Sciatic nerve (tissue), 2 donors: ENCODE results near the gene NR1H4. TPM values are rescaled to one million over a fixed set of nuclear protein-coding genes. Genes with fewer than 3 reads are reported as not detected.

Experiments used
- ATAC-seq: fragments of 200-7000 bp; cut with Tn5 transposase; one replicate; pipeline ENCODE4 v1.9.1; 2020; ENCODE audit warnings: mild to moderate bottlenecking, moderate library complexity
- DNase-seq: peaks from one replicate; pipeline ENCODE4 v3.0.0-alpha.2; 2020; ENCODE audit warnings: low spot score
- intact Hi-C: fragments of 100-400 bp; cut with DNase I; formaldehyde crosslinking; loops from one replicate; pipeline ENCODE4 v1.14.2; 2022
- total RNA-seq: library from RNA; stranded (reverse); fragmentation: NEBNext Ultra II Directional; extraction: Animal tissue kit (Norgen Biotek cat#: 25700); gene quantifications from one replicate; pipeline ENCODE4 v1.2.1, GENCODE V29; 2021
- donor health status: DM: no; HTN: no; CAD: no.
- donor health status: DM: no; HTN: no; CAD: no.

The NR1H4 gene
- total RNA-seq, 1 donor from 2014 or later, result 0.13 TPM

DNA sequence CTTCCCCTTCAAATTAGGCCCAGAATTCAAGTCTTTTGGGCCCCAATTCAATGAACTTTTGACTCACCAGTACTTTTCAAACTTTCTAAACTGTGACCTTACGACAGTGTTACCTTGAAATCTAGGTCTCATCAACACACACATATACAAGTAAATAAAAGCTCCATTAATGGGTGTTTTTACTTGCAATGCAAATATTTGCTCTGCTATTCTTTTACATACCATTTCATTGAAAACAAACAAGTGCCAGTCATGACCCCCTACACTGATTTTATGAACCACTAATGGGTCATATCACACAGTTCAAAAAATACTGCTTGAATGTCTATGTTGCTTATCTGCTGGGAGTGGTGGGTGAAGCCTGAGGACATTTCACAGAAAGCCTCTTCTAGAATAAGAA lies 9.1 kb upstream of the NR1H4 start:
- intact Hi-C loops, result no loop called here
- DNase-seq (no peak), ATAC-seq (no peak)

DNA sequence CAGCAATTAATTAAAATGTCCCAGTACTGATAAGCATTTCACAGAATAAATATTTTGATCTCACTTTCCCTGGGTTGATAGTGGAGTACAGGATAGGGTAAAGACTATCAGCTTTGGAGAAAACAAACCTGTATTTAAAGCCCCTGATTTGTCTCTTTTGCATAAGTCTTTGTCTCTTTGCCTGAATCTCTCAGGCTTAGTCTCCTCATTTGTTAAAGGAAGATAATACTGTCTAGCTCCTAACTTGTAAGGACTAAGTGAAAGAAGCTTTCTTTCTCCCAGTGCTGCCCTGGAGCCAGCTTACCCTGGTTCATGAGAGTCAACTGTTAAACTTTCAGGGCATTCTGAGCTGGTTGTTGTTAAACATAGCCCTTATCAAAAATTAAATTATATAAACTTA lies 5.5 kb upstream of the NR1H4 start:
- intact Hi-C loops, result no loop called here
- DNase-seq (no peak), ATAC-seq (no peak)

DNA sequence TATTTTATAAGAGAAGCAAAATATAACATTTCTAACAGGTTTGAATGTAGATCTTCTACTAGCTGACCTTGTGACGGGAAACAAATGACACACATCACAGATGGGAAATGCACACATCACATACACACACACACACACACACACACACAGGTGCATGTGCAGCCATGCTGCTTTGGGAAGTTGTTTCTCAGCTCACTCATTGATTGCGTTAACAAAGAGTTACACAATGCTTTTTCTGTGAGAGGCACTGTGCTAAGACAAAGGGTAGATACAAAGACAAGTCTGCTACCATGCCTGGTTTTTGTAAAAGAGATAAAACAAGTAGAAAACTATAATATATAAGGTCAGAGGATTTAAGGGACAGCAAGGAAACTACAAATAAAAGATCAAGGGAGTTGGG lies 1.3 kb upstream of the NR1H4 start:
- ATAC-seq (no peak), DNase-seq (no peak)
- intact Hi-C loops, result no loop called here

DNA sequence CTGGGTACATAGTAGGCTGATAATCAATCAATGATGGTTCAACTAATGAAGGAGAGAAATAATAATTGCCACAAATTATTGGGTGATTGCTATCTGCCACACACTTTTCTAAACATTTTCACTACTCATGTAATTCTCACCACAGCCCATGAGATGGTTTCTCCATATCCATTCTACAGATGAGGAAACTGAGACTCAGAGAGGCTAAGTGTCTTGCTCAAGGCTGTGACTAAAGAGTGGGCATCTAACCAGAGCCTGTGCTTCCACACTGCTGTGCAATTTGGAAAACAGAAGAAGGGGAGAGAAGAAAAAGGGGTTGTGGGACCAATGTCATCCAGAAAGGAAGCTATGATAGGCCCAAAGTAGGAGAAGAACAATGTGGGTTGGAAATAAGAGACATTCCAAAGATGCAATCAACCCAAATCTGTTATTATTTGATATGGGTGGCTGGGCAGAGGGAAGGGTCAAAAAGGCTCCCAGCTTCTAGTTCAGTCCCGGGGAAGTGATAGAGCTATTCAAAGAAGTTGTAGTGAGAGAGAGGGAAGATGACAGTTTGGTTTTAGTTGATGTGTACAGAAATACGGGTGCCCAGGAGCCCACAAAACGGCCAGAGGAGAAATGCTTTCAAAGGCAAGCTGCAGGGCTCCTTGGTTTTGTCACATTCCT lies 483 bp upstream of the NR1H4 start:
- ATAC-seq (no peak), DNase-seq (no peak)
- intact Hi-C loops, result no loop called here

DNA sequence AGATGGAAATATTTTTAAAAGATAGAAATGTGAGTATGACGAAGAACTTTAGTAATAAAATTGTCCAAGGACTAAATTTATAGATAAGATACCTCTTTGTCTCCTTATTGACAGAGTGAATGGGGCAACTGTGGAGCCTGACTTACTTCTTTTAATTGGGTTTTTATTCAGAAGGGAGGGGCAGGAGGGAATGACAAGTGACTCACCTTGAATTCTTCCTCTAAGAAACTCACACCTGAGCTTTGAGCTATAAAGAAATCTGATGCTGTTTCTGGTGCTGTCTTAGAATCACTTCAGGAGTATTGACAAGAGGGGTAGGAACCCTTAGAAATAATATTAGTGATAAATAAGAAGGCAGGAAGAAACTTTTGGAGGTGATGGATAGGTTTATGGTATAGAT lies 951 bp downstream of the NR1H4 start:
- ATAC-seq (no peak), DNase-seq (no peak)
- intact Hi-C loops, result no loop called here

DNA sequence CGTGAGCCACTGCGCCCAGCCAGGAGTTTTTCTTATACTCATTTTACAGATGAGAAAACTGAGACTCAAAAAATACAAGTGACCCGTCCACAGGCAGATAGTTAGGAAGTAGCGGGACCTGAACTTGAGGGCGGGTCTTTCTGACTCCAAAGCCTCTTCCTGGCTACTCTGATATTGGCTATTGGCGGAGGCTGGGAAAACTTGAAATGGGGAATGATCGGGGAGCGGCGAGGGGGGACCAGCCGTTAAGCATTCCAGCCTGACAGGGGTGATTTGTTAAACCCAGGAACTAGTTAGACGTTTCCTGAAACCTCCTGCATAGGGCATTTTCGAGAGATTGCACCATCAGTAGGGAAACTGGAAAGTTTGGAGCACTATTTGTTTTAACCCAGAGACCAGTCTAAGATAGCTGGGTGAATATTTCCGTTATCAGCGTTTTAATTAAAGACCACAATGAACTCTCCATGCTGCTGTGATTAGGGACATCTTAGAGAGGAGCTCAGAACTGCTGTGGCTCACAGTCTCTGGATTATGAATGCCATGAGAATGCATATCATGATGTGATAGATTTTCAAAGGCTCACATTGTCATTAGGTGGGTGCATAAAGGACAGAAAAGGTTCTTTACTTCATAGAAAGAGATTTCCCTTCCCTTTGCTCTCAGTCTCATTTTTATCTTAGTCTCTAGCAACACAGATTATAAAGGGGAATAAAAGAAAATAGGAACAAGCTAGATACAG lies 2.5 kb downstream of the NR1H4 start:
- no peak for DNase-seq
- ATAC-seq, result no peak
- intact Hi-C loops, result no loop called here

DNA sequence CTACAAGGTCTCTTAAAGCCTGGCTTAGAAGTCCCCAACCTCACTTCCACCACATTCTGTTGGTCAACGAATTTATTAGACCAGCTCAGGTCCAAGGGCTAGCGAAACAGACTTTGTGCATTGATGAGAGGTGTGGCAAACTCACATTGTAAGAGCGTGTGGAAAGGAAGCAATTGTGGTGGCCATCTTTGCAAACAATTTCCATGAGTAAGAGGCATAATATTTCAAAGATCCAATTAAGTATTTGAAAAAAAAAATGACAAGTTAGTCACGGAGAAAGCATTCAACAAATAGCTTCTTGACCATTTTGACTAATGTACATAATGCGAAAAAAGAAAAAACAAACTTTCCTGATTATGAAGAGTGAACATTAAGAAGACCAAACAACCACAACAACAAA lies 7.4 kb downstream of the NR1H4 start:
- intact Hi-C loops, result no loop called here
- no peak for ATAC-seq
- DNase-seq, result no peak

DNA sequence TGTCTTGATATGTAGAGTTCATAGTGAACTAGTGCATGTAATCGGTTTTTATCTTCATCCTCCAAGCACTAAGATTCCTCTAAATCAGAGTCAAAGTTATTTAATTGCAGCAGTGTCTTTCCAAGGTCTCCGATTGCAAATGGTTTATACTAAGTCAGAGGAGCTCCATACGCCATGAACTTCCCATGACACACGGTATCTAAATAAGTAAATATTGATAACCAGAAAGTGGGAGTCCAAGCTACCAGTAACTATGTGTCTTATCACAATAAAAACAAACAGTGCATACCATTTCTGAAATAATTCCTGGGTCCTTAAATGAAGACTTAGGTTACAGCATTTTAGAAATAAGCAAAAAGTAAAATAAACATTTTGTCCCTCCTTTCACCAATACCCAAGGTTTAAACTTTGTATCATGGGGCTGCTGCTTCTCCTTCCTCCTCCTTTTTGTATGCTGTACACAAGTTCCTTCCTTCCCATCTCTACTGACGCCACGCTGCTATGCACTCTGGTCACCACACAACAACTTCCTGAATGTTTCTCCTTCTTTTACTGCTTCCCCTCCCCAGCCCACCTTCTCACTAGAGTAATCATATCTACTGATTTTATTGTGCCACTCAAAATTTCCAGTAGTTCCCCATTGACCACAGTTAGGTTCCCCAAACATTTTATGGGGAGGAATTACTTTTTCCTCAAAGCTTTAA lies 10.7 kb downstream of the NR1H4 start:
- no peak for ATAC-seq
- intact Hi-C loops, result no loop called here
- DNase-seq, result no peak

DNA sequence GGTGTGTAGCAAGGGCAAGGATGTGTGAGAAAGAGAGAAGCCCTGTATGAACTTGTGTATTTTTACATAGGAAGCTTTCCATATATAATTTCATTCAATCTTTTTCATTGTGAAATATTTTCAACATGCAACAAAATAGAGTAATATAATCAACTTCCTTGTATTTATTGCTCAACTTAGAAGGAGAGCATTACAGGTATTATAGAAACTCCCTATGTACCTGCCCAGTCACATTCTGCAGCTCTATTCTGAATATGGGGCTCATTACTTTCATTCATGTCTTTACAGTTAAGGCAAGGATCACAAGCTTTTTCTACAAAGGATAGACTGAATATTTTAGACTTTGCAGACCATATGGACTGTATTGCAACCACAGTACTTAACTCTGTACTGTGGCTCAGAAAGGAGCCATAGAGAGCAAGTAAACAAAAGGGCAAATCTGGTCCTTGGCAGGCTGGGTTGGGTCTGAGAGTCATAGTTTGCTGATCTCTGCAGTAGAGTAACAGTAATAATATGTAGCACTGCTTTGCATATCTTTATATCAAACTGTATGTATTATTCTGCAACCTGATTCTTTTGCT lies 11.3 kb downstream of the NR1H4 start:
- DNase-seq (no peak), ATAC-seq (no peak)
- intact Hi-C loops, result no loop called here

DNA sequence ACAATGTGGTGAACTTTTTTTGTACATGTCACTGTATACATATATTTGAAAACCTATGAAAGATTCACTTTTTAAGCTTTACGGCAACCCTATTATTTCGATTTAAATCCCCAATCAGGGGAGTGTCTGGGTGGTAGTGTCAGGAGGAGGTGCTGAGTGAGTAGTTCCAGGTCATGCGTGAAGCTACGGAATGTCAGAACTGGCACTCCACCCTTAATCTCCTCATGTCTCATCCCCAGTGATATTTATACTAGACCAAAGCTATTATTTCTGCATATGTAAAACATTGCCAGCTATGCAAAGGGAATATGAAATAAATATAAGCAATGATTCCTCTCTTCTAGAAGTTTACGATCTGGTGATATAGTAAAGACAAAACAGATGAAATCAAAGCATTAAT lies 12.3 kb downstream of the NR1H4 start:
- DNase-seq (no peak), ATAC-seq (no peak)
- intact Hi-C loops, result no loop called here

DNA sequence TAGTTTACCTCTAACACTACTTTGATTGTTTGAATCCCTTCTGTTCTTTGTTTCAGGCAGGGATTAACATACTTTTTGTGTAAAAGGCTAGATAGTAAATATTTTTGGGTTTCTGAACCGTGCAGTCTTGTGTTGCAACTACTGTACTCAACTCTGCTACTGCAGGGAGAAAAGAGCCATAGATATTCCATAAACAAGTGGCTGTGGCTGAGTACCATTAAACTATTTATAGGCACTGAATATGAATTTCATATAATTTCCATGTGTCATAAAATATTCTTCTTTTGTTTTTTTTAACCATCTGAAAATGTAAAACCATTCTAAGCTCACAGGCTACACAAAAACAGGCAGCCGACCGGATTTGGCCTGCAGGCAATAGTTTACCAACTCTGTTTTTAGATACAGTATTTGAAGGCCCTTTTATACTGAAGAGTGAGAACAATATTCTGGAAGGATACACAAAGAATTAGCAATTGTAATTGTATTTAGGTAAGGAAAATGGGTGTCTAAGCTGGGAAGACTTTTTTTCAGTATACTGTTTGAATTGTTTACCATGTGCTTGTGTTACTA lies 15.7 kb downstream of the NR1H4 start:
- ATAC-seq, result no peak
- intact Hi-C loops, result no loop called here
- no peak for DNase-seq

DNA sequence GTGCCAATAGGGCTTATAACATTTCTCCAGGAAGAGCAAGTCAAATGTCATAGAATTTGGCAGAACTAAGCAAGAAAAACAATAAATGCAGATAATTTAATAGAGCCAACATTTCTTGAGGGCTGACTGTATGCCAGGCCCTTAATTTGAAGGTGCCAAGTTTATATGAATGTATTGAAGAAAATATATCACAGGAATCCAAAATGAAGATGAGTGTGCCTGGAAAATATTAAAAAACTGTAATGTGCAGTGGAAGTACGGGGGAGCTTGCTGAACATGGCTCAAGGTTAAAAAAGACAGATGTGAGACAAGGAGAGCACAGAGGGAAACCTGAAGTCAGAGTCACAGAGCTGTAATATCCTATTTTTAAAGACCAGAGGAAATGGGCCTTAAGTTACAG lies 16.4 kb downstream of the NR1H4 start:
- intact Hi-C loops, result no loop called here
- DNase-seq (no peak), ATAC-seq (no peak)

DNA sequence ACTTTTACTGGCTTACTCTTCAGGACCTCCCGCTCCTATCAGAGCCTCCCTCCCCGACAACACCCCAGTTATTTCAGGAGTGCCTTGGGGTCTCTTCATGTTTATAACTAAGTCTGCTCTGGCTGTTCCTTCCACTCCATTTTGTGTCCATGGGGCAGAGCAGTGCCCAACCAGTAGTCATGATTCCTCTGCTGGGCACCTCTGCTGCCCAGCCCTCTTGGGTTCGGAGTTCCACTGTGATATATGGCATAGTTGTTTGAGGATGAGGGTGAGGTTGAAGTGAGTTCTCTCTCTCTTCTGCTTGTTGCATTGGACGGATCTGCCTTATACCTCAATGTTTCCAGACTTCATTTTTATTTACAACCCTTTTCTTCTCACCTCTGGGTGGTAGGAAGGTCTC lies 17.4 kb downstream of the NR1H4 start:
- ATAC-seq (no peak), DNase-seq (no peak)
- intact Hi-C loops, result no loop called here

DNA sequence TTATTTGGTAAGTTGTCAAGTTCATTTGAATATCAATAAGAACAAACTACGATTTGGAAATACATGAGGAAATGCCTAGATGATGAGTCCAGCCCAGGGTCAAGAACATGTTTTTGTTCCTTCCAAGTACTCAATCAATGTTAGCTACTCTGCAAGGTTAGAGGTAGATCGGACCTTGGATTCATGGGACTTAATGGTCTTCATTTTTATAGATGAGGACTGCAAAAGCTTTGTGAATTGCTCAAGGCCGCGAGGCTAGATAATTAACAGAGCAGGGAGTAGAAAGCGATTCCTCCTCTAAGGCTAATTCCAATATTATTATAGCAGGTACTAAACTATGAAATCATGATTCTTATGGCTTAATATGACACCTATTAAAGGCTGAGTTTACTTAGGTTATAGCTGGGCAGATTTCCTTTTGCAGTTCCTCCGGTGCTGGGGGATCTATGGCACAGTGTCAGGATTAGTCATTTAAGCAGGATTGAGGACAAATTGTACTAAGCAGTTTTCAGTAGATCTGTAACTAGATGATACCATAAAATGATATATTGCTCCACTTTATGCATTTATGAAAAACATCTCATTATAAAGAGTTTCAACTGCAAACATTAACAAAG lies 19.8 kb downstream of the NR1H4 start:
- intact Hi-C loops, result no loop called here
- ATAC-seq (no peak), DNase-seq (no peak)

DNA sequence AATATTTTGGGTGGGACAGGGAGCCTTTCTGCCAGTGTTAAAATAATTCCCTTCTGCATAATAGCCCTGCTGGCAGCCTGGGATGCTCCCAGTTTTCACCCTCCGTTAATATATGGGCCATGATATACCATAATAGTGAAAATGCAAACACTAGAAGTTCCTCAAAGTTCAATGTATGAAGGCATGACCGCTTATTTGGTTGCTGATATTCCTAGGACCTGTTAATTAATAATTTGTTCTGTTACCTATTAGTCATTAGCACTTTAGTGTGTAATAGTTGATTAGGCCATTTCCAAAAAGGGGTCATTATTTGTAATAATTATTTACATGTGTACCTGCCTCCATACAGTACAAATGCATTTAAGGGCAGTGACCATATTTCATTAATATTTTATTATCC lies 20.4 kb downstream of the NR1H4 start:
- ATAC-seq (no peak), DNase-seq (no peak)
- intact Hi-C loops, result no loop called here

DNA sequence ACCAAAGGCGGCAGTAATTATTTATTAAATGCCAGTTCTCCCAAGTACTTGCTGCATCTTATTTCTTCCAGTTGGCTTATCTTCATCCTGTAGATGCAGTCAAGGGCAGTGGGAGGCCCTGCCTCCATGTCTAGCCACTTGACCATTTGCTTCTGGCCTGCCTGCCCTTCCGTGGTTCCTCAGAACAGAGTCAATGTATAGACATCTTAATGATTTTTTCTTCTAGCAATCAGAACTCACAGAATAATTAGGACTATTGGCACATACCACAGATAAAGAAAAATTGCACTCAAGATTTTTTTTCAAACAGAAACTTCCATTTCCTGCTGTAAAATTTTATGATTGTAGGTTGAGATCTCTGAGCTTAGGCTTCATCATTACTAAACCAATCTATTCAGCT lies 20.9 kb downstream of the NR1H4 start:
- intact Hi-C loops, result no loop called here
- ATAC-seq (no peak), DNase-seq (no peak)

DNA sequence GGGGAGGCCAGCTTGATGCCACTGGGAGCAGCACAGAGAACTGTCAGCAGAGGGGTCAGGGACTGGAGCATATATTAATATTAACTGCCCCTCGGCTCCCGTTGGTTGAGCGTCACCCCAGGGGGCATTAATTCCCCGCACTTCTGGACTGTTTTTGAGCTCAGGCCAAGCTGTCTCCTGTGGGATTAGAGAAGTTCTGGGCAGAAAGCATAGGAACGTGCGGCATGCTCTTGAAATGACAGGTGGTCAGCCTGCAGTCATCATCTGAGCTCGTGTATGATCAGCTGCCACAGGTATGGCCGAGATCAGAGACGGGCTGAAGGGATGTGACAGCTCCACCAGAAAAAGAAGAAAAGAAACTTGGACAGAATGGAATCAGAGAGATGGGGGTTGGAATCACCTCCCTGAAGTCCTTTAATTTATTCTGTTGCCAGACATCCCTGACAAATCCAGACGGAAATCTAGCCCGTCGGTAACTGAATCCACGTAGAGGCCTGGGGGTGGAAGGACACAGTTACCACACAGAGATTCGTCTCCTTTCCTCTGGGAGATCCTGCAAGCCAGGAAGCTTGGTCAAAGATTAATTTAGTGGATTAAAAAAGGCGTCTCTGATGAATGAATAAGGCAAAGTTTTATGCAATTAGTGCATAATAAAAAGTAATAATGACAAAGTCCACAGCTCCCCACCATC lies 23.6 kb downstream of the NR1H4 start:
- ATAC-seq (no peak), DNase-seq (no peak)
- intact Hi-C loops, result no loop called here

DNA sequence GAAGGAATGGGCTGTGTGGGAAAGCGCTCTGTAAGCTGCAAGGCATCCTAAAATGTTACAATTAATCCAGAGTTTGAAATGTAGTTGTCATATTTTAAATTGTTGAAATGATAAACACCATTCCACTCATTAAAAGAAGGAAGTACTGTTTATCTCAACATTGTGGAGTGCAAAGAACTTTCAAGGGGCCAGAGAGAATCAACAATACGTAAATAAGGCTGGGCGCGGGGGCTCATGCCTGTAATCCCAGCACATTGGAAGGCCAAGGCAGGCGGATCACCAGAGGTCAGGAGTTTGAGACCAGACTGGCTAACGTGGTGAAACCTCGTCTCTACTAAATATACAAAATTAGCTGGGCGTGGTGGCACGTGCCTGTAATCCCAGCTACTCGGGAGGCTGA lies 24.5 kb downstream of the NR1H4 start:
- intact Hi-C loops, result no loop called here
- no peak for ATAC-seq
- no peak for DNase-seq

DNA sequence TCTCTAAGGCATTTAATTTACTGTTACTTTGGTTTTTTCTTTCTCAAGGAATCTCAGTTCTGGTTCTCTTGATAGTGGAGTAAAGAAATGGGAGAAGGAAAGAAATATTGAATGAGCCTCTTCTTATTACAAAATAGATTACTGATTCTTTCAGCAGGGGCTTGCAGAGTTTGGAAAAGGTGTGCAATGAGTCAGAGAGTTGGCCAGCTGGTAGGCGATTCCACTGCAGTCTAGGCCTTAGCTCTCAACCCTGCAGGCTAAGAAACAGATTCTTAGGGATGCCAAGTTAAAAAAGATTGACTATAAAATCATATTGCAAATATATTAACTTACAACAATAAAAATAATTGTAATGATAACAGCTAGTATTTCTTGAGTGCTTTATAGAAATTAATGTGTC lies 25.8 kb downstream of the NR1H4 start:
- no peak for ATAC-seq
- no peak for DNase-seq
- intact Hi-C loops, result no loop called here
